ENCODE results near the gene KHDRBS1. TPM values are rescaled to one million over a fixed set of nuclear protein-coding genes. Genes with fewer than 3 reads are reported as not detected.
"Not testable (repeated sequence)": the region's sequence is repeated elsewhere in the genome, so short reads cannot be mapped to it uniquely, and the experiment has no call there.

Gene KHDRBS1
- polyA plus RNA-seq, 1 donor = 123 TPM

DNA sequence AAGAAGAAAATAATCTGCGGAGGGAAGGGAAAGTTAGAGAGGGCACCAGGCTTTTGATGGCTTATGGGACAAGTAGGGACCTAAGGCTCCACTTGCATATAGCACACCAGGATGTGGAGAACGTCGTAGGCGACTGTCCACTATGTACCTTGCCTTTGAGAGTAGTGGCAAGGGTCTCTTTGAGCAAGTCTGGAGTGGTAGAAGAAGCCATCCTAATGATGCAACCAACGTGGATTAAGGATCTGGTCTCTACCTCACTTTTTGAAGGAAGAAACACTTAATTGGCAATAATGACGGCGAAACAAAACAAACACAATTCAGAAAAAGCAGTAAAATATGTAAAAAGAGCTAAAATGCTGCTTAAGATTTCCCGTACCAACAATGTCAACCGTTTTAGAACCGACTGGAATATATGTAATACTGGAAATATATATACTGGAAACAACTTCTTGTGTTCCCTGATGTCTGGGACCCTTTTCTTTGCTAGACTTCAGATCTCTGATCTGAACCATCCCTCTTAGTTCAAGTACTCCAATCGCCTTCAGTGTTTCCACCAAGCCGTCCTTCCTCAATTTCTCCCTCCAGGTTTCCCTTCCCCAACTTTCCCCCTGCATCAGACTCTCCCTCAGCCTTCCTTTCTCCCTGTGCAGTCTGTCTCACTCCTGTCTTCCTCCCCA is 821 bp upstream of the KHDRBS1 start:
- no peak for DNase-seq (ENCODE audit: low read depth)

DNA sequence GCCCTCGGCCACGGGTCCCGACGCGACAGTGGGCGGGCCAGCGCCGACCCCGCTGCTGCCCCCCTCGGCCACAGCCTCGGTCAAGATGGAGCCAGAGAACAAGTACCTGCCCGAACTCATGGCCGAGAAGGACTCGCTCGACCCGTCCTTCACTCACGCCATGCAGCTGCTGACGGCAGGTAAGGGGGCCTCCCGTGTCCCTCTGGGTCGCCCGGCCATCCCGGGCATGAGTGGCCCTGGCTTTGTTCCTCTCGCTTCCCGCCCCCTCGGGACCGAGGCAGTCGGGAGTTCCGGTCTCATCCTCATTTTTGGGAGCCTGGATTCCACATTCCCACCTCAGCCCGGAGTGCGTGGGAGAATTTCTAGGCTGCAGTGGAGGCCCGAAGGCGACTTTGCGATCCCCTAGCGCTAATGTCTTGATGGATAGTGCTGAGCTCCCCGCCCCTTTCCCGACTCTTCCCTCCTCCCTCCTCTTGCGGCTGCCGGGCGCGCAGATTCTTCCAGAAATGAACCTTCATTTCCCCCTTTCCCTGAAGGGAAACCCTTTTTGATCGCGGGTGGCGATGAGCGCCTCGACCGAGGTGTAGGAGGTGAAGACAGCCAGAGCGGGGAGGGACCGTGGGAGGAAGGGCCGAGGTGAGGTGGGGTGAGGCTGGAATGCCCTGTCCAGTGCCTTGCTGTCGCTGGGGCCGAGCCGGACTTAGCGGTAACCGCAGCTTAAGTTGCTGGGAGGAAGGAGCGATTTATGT is 705 bp downstream of the KHDRBS1 start:
- DNase-seq (ENCODE audit: low read depth) = no peak

DNA sequence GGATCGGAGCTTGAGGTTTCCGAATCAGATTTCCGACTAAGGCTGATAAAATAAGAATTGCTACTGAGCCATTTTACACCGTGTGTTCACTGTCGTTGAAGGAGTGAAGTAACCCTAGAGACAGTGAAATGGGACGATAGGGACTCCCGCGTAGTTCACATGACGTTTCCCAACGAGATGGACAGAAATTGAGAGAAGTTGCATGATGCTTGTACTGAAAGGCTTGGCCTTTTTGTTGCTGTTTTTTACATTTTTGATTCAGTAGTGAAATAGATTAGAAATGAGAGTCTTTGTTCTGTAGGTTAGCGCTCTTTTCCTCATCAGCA is 1.2 kb downstream of the KHDRBS1 start:
- no peak for DNase-seq (ENCODE audit: low read depth)

DNA sequence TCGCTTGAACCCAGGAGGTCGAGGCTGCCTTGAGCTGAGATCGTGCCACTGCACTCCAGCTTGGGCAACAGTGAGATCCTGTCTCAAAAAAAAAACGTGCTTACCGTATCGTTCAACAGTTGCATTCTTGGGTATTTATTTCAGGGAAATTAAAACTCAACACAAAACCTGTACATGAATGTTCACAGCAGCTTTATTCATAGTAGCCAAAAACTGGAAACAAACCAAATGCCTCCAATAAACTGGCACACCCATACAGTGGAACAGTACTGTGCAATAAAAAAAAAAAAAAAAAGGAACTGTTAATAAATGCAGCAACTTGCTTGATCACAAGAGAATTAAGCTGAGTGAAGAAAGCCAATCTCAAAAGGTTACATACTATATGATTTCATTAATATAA is 6.7 kb downstream of the KHDRBS1 start:
- no peak for DNase-seq (ENCODE audit: low read depth)

DNA sequence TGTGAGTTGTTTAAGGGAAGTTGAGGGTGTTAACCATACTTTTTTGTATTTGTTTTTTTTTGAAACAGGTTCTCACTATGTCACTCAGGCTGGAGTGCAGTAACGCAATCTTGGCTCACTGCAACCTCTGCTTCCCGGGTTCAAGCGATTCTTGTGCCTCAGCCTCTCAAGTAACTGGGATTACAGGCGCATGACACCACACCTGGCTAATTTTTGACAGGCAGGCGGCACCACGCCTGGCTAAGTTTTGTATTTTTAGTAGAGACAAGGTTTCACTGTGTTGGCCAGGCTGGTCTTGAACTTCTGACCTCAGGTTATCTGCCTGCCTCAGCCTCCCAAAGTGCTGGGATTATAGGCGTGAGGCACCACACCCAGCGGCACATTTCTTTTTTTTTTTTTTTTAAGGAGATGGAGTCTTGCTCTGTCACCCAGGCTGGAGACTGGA is 7.9 kb downstream of the KHDRBS1 start:
- DNase-seq (ENCODE audit: low read depth) = not testable (repeated sequence)

DNA sequence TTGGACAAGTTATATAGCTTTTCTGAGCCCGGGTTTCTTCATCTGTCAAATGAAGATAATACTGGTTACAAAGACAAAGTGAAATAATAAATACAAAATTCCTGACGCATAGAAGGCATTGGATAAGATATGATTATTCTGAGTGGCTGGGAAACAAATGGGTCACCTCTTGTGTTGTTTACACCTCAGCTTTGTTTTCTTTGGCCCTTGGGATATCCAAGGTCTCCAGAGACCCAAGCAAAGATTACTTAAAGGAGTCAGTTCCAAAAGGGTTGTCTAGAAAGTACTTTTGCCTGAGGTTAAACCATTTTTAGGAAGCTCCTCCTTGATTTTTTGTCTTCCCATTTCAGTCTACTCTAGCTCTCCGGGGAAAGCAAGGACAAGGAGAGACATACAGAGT is 9.7 kb downstream of the KHDRBS1 start:
- no peak for DNase-seq (ENCODE audit: low read depth)

DNA sequence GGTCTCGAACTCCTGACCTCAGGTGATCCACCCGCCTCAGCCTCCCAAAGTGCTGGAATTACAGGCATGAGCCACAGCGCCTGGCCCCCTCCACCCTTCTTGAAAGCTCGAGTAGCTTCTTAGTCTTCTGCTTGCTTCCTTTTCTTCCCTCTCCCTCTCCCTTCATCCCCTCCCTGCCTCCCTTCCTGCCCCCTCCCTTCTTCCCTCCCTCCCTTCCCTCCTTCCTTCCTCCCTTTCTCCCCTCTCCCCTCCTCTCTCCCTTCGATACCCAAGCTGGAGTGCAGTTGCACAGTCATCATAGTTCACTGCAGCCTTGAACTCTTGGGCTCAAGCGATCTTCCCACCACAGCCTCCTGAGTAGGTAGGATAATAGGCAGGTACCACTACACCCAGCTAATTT is 11.8 kb downstream of the KHDRBS1 start:
- no peak for DNase-seq (ENCODE audit: low read depth)

DNA sequence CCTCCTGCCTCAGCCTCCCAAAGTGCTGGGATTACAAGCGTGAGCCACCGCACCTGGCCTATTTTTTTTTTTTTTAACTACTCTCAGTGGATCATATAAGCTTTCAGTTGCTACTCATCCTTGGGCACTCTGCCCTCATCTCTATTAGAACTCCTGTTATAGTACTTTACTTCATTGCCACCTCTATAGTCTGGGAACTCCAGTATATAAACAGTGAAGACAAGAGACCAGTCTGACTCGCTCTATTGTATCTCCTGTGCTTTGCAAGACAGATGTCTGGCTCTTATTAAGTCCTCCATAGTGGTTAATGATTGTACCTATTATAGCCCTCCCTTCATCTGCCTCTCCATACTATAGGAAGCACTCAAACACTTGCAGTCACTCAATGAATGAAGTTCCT is 15.1 kb downstream of the KHDRBS1 start:
- no peak for DNase-seq (ENCODE audit: low read depth)

DNA sequence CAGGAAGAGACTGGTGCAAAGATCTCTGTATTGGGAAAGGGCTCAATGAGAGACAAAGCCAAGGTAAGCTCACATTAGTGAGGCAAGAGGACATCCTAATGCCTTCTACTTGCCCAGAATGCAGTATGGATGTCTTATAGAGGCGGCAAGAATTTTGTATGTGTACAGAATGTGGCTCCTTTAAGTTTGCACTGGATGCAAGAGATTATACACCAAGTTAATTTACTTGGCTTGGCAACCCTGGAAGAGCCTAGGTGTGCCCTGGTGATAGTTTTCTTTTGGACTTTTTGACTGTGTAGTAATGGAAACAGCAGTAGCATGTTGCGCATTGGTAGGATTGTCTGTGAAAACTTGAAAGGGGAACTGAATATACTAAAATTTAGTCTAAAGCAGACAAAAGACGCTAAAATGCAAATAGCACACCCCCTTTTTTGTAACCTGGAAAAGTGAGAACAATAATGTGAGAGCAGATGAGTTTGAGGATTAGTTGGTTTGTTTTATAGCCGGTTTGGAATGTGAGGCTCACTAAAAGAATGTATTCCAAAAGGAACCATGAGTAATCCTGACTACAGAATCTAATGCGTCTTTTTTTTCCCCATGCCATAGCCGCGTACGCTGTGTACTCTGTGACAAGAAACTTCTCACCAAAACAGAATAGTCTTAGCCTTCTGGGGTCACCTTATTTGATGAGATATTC is 18.1 kb downstream of the KHDRBS1 start:
- no peak for DNase-seq (ENCODE audit: low read depth)

DNA sequence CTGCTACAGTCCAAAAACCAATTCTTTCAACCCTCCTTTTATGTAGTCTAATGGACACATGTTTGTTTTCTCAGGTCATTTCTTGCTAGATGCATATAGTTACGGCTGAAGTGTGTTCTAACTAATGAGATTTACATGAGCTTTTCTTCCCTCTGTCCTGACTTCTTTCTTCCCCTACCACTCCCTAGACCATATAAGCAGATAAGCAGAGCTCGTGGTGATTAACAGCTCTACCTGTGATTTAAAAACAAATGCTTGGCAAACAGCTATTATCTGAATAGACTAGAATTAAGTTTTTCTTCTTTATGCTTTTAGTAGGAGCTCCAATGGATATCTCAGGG is 18.6 kb downstream of the KHDRBS1 start:
- no peak for DNase-seq (ENCODE audit: low read depth)

DNA sequence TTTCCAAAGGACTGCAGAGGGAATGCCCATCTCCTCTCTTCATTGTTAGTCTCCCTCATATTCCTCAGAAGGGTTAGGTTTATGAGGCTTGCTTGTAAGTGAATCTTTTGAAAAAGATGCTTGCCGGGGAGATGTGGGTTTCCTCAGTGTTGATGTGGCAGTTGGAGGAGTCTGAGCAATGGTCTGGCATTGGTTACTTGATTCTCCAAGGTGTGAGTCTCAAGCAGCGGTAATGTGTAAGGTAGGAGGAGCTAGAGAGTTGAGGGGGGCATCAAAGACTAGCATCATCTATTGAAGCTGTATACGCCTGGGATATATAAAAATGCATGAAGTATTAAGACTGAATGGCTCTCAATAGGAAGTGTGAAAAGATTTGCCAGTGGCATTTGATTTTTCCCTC is 21.5 kb downstream of the KHDRBS1 start:
- DNase-seq (ENCODE audit: low read depth) = no peak

DNA sequence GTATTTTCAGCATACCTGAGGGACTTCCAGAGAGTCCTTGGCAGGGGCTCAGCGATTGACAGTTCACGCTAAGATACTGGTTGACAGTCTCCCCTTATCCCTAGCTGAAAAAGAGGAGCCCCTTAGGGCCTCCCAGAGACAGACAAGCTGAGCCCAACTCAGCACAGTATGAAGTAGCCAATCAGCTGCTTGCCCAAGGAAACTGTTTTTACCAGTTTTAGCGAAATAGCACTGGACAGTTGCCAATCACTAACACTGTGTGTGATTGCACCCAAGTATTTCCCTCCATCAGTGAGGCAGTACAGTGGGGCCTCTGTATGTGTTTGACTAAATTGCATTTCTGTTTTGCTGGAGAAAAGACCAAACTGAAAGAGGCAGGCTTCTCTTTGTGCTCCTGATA is 27.0 kb downstream of the KHDRBS1 start:
- DNase-seq (ENCODE audit: low read depth) = no peak

DNA sequence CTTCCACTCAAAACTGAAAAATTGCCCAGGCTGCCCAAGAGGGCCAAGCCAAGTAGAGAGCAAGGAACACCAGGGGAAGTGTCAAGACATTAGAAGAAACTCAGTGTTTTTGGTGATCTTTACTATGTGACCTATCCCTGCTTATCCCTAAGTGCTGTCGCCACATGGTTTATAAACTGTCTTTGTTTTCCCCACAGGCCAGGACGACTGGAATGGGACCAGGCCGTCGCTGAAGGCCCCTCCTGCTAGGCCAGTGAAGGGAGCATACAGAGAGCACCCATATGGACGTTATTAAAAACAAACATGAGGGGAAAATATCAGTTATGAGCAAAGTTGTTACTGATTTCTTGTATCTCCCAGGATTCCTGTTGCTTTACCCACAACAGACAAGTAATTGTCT is 28.7 kb downstream of the KHDRBS1 start:
- no peak for DNase-seq (ENCODE audit: low read depth)

DNA sequence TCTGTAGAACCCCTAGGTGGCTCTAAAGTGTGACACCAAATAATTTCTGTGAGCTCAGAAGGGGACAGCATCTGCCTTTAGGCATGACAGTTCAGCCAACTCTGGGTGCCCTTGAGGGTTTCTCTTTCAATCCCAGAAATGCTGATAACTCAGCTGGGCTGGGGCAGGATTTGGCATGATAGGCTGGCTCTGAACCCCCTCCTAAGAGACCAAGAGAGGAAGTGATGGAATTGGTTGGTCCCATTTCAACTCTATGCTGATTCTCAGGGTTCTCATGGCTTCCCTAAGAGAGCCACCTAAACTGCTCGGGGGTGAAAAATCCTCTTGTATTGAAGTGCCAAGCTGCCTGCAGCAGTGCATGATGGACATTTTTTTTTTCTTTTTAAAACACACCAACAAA is 30.6 kb downstream of the KHDRBS1 start:
- DNase-seq (ENCODE audit: low read depth) = no peak

DNA sequence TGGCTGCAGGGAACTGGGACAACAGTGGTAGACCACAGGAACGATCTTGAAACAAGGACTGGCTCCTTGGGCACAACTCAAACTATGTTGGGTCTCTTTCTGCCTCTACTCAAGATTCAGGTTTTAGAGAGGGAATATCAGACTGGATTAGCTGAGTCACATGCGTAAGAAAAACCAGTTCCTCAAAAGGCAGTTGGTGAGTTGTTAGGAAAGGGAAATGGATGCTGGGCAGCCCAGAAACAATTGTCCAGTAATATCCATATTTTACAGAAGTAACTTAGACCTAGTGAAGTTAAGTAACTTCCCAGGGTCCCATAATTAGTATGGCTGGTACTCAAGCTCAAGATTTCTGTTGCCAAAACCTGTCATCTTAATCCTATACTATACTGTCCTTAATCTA is 32.1 kb downstream of the KHDRBS1 start:
- no peak for DNase-seq (ENCODE audit: low read depth)

DNA sequence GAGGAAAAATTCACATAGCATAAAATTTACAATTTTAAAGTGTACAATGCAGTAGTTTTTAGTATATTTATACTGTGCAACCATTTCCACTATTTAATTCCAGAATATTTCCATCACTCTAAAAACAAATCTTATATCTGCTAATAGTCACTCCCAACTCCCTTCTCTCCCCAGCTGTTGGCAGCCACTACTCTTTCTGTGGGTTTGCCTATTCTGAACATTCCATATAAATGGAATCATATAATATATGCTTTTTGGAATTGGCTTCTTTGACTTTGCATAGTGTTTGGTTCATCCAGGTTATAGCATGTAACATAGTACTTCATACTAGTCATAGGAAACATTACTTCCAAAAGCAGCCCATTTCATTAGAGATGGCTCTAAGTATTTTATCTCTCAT is 34.0 kb downstream of the KHDRBS1 start:
- no peak for DNase-seq (ENCODE audit: low read depth)

DNA sequence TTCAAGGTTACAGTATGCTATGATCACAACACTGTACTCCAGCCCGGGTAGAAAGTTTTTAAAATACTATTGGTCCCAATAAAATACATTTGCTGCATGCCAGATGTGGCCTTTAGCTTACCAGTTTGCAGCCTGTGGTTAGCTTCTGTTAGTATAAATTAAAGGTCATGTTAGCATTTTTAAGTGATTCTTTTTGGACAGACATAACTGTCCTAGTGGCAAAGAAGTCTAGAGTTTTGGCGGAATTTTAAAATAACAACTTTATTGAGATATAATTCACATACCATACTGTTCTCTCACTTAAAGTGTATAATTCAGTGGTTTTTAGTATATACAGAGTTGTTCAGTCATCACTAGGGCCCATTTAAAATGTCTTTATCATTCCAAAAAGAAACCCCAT is 34.8 kb downstream of the KHDRBS1 start:
- no peak for DNase-seq (ENCODE audit: low read depth)

DNA sequence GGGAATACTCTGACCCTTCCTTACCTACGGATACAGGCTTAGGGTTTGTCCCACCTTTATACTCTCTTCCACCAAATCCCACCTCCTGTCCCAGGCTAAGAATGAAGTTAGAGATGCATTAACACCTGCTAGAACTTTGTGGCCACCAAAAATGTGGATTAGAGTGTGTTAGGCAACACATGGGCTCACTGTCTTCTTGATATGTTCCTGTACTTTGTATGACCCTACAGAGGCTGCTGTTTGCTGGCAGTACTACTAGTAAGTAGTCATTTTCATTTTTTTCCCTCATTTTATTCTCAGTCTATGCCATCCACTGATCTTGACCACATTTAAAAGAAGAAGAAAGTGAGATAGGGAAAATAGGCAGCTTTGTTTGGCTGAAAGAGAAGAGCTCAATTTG is 38.0 kb downstream of the KHDRBS1 start:
- DNase-seq (ENCODE audit: low read depth) = no peak

DNA sequence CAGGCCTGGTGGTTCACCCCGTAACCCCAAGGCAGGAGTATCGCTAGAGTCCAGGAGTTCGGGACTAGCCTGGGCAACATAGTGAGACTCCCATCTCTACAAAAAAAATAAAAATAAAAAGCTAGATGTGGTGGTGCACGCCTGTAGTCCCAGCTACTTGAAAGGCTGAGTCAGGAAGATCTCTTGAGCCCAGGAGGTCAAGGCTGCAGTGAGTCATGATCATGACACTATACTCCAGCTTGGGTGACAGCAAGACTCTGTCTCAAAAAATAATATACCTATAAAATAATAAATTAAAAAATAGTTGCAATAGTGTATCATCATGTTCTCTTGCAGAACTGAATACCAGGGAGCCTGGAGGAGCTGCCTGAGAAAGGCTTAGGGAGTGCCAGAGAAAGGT is 39.2 kb downstream of the KHDRBS1 start:
- DNase-seq (ENCODE audit: low read depth) = no peak

DNA sequence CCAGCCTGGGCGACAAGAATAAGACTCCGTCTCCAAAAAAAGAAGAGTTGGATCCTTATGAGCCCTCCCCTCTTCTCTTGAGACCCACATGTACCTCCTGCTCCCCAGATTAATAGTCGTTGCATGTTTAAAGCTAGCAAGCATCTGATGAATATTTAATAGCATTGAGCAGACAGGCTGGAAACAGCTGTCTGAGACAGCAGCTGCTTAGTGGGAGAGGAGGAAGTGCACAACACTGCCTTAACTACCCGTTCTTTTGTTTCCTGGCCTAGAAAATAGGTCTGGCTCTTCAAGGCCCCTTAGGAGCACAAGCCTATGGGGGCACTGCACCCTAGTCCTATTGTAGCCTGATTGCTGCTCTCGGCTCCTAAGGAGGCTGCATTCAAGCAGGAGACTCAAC is 41.7 kb downstream of the KHDRBS1 start:
- DNase-seq (ENCODE audit: low read depth) = no peak

DNA sequence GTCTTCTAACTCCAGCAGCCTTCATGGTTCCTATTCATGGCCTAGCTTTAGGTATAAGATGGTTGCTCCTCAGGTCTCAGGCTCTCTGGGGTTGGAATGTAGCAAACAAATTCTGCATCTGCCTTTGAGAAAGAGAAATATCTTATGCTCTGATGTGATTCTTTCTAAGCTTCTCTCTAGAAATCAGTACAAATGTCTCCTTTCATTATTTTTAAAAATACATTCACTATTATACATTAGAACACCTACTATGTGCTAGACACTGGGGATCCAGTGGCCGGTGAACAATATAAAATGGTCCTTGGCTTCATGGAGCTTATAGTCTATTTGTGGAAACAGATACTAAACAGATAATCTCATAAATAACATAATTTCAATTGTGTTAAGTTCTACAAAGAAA is 42.9 kb downstream of the KHDRBS1 start:
- DNase-seq (ENCODE audit: low read depth) = no peak

DNA sequence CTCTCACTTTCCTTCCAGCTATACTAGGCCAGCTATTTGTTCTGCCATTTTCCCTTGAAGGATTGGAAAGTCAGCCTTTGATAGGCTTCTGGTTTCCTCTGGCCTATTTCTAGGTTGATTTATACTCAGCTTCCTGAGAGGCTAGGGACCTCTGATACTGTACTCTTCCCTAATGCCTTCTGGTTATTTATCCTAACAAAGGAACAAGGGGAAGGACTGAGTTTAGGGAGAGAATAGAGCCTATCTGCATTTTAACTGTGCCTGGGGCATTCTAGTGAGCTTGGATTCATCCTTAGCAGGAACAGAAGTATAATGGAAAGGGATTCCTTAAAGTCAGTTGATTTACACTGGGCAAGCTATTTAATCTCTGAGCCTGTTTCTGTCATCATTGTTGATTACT is 47.2 kb downstream of the KHDRBS1 start:
- DNase-seq (ENCODE audit: low read depth) = no peak

DNA sequence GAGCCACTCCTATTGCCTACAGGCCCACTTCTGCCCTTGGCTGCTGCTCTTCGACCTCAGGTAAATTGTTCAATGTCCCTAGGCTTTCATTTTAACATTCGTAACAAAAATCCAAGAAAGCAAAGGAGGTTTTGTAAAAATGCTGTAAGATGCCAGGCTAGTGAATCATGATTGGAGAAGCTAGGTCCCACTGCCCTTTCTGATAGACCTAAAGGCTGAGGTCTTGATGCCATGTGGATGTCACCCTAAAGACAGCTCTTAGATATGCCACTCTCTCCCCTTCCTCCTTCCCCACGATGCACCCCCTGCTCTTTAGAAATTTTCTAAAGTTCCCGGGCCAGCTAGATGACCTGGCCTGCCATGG is 49.2 kb downstream of the KHDRBS1 start:
- DNase-seq (ENCODE audit: low read depth) = no peak
